GM08714 (cell line): ENCODE measurements around the gene GUCA2A.

Experiments used
- H3K4me3 ChIP-seq: fragments of 200-500 bp; sonication (Bioruptor generic); 2 replicates; pipeline ENCODE4 v1.5.1; 2014; ENCODE audit warnings: mild to moderate bottlenecking, low read length, inconsistent platforms
- ZNF274 ChIP-seq: IDR thresholded peaks from 2 replicates; pipeline ENCODE4 v1.6.1; 2012; ENCODE audit warnings: mild to moderate bottlenecking, low read depth, low read length

Gene GUCA2A

GRCh38 chr1:42114229-42114628, 50.3 kb downstream of the GUCA2A start:
- no peak overlapping the region for H3K4me3 ChIP-seq
- no peak for TF ChIP-seq ZNF274
